GM12892 (cell line): Measurements from ENCODE around the gene CIC.

ENCODE experiments used
- POLR2A ChIP-seq: IDR thresholded peaks from 2 replicates; pipeline ENCODE4 v1.6.1; 2011; ENCODE audit warnings: low read depth, low read length, control low read depth
- TAF1 ChIP-seq: IDR thresholded peaks from 2 replicates; pipeline ENCODE4 v1.6.1; 2011; ENCODE audit warnings: low read depth, mild to moderate bottlenecking, control low read depth, low read length, borderline replicate concordance

DNA sequence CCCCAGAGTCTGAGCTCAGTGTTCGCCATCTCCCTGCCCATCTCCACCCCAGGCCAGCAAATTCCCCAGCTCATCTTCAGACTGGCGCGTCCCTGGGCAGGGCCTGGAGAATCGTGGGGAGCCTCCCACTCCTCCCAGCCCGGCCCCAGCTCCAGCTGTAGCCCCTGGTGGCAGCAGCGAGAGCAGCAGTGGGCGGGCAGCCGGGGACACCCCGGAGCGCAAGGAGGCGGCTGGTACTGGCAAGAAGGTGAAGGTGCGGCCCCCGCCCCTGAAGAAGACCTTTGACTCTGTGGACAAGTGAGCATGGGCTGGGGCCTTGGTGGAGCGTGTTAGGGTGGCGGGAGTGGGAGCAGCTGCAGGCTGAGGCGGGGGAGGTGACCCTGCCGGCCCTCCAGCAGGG, 24.5 kb downstream of the CIC start:
- TF ChIP-seq TAF1, result no peak
- TF ChIP-seq POLR2A, result no peak
